ENCODE data around the gene NBAS. TPM values are rescaled to one million over a fixed set of nuclear protein-coding genes. Genes with fewer than 3 reads are reported as not detected.
"Not testable (repeated sequence)": the region's sequence is repeated elsewhere in the genome, so short reads cannot be mapped to it uniquely, and the experiment has no call there.

The NBAS gene
- total RNA-seq, 1 experiment from 2014 or later = 32.5 TPM

DNA sequence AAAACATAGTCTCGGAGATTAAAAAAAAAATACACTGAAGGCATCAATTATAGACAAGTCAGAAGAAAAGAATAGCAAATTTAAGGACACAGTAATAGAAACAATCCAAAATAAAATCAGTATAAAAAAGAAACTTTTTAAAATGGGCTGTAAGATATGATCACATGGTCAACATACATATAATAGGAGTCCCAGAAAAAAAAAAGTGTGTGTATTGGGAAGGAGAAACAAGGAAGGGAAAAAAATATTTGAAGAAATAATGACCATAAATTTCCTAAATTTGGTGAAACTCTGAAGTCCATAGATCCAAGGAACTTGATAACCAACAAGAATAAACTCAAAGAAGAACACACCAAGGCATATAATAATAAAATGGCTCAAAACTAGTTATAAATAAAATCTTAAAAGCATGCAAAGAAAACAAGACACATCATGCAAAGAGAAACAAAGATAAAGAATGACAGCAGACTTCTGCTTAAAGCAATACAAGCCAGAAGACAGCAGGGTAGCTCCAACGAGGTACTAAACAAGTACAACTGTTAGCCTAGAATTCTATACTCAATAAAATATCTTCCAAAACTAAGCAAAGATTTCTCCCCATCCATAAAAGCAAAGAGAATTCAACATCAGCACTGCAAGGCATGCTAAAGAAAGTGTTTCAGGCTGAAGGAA lies 115.1 kb downstream of the NBAS start:
- Histone ChIP-seq H2BK120ac (ENCODE audit: low read depth, low read length, poor library complexity, severe bottlenecking) (no peak overlapping the region), H3K23me2 (ENCODE audit: insufficient read length, low read depth, low read length, poor library complexity, severe bottlenecking) (no peaks in the 10 kb centered on the region), H3K23ac (ENCODE audit: insufficient read length, low read depth, low read length) (no peak overlapping the region), H4K5ac (ENCODE audit: insufficient read length, low read depth, low read length) (no peak overlapping the region), H3K9ac (ENCODE audit: extremely low read depth, insufficient read length, low read length) (no peak overlapping the region), H2BK12ac (ENCODE audit: insufficient read length, low read depth, low read length) (no peak overlapping the region), H4K91ac (ENCODE audit: insufficient read length, low read depth, low read length) (no peak overlapping the region), H4K20me1 (ENCODE audit: control insufficient read depth, insufficient read depth, insufficient read length) (no peaks in the 10 kb centered on the region), H3K4me1 (ENCODE audit: insufficient read depth, low read length) (no peaks in the 10 kb centered on the region), H3K4ac (ENCODE audit: low read depth, low read length) (no peak overlapping the region), H2AK5ac (ENCODE audit: insufficient read length, low read length) (no peak overlapping the region), H3K79me2 (ENCODE audit: insufficient read depth, low read length) (no peaks in the 10 kb centered on the region), H3K27me3 (ENCODE audit: insufficient read depth, low read length) (no peaks in the 10 kb centered on the region), H3K18ac (ENCODE audit: insufficient read length, low read depth, low read length) (no peak overlapping the region), H3K14ac (ENCODE audit: insufficient read depth, low read length) (no peak overlapping the region), H3K79me1 (ENCODE audit: insufficient read depth, low read depth, low read length, poor library complexity, severe bottlenecking) (no peaks in the 10 kb centered on the region), H3K56ac (ENCODE audit: insufficient read length, low read depth, low read length) (no peak overlapping the region), H3K4me2 (ENCODE audit: insufficient read depth, insufficient read length, low read length) (no peak overlapping the region), H2BK20ac (ENCODE audit: low read depth, low read length, poor library complexity, severe bottlenecking) (no peak overlapping the region), H4K8ac (replicated peaks; ENCODE audit: insufficient read length, low read depth, low read length) (no peak overlapping the region), H3K9me3 (ENCODE audit: control insufficient read depth, low read depth, low read length) (no peaks in the 10 kb centered on the region), H3T11ph (ENCODE audit: low read length) (no peak overlapping the region), H3K27ac (ENCODE audit: insufficient read length, low read depth, low read length) (no peak overlapping the region), H2BK5ac (ENCODE audit: insufficient read length, low read length) (no peak overlapping the region), H2BK15ac (ENCODE audit: low read depth, low read length) (no peak overlapping the region), H2AFZ (ENCODE audit: low read length) (no peak overlapping the region)
- WGBS (ENCODE audit: extremely low coverage, insufficient read length, low lambda C conversion rate) = no CpG with 5 or more reads among the region's 2 CpGs
- Mint-ChIP-seq H3K4me1 (peaks cover 7 to 10% of the 10 kb centered on the region in 2 experiments), H3K36me3 (ENCODE audit: insufficient read depth in 1 of 3, low read depth in 3 of 3) (peaks cover 5 to 11% (median 7%) of the 10 kb centered on the region in 3 experiments; a peak in 6 of 7 replicates), H3K4me3 (no peak overlapping the region), H3K27ac (no peak overlapping the region), H3K9me3 (peaks cover 6 to 7% of the 10 kb centered on the region in 2 experiments; a peak in 3 of 5 replicates), H3K27me3 (ENCODE audit: low read depth) (no peaks in the 10 kb centered on the region)
- no peak for DNase-seq
- TF ChIP-seq CTCF (conservative IDR thresholded peaks at IDR 0.05) = no peak

- not testable (repeated sequence) for H4K20me1 ChIP-seq (ENCODE audit: control insufficient read depth, insufficient read depth, insufficient read length); H2BK12ac ChIP-seq (ENCODE audit: insufficient read length, low read depth, low read length); H3K27ac Mint-ChIP-seq; H3T11ph ChIP-seq (ENCODE audit: low read length); H3K79me1 ChIP-seq (ENCODE audit: insufficient read depth, low read depth, low read length, poor library complexity, severe bottlenecking); H3K23me2 ChIP-seq (ENCODE audit: insufficient read length, low read depth, low read length, poor library complexity, severe bottlenecking); H3K4me3 Mint-ChIP-seq; H2BK20ac ChIP-seq (ENCODE audit: low read depth, low read length, poor library complexity, severe bottlenecking); H3K4me1 Mint-ChIP-seq; H3K27ac ChIP-seq (ENCODE audit: insufficient read length, low read depth, low read length); H3K79me2 ChIP-seq (ENCODE audit: insufficient read depth, low read length); H3K14ac ChIP-seq (ENCODE audit: insufficient read depth, low read length); H3K9me3 ChIP-seq (ENCODE audit: control insufficient read depth, low read depth, low read length); H4K91ac ChIP-seq (ENCODE audit: insufficient read length, low read depth, low read length); H3K27me3 ChIP-seq (ENCODE audit: insufficient read depth, low read length); H4K5ac ChIP-seq (ENCODE audit: insufficient read length, low read depth, low read length); H2BK5ac ChIP-seq (ENCODE audit: insufficient read length, low read length); H2AK5ac ChIP-seq (ENCODE audit: insufficient read length, low read length); H3K9ac ChIP-seq (ENCODE audit: extremely low read depth, insufficient read length, low read length); H4K8ac ChIP-seq (replicated peaks; ENCODE audit: insufficient read length, low read depth, low read length); H2AFZ ChIP-seq (ENCODE audit: low read length); H3K4me2 ChIP-seq (ENCODE audit: insufficient read depth, insufficient read length, low read length); H3K18ac ChIP-seq (ENCODE audit: insufficient read length, low read depth, low read length); H2BK15ac ChIP-seq (ENCODE audit: low read depth, low read length); H3K4ac ChIP-seq (ENCODE audit: low read depth, low read length); DNase-seq; H2BK120ac ChIP-seq (ENCODE audit: low read depth, low read length, poor library complexity, severe bottlenecking); H3K23ac ChIP-seq (ENCODE audit: insufficient read length, low read depth, low read length); H3K56ac ChIP-seq (ENCODE audit: insufficient read length, low read depth, low read length); H3K27me3 Mint-ChIP-seq (ENCODE audit: low read depth); H3K4me1 ChIP-seq (ENCODE audit: insufficient read depth, low read length)
- peaks cover 12 to 20% (median 20%) of the 10 kb centered on the region in 3 experiments; a peak in 6 of 7 replicates for H3K36me3 Mint-ChIP-seq (ENCODE audit: insufficient read depth in 1 of 3, low read depth in 3 of 3)
- peaks cover 17 to 21% of the 10 kb centered on the region in 2 experiments for H3K9me3 Mint-ChIP-seq
- no CpG with 5 or more reads among the region's 22 CpGs for WGBS (ENCODE audit: extremely low coverage, insufficient read length, low lambda C conversion rate)
Measured at GRCh38 chr2:15439768-15440524, 121.2 kb downstream of the NBAS start.
